HuH-7.5 (cell line): ENCODE data around the gene ADAMTS2.

ENCODE experiments used
- DNase-seq: peaks from one replicate; pipeline ENCODE4 v3.0.0; 2011; ENCODE audit warnings: low spot score

Gene ADAMTS2

DNA sequence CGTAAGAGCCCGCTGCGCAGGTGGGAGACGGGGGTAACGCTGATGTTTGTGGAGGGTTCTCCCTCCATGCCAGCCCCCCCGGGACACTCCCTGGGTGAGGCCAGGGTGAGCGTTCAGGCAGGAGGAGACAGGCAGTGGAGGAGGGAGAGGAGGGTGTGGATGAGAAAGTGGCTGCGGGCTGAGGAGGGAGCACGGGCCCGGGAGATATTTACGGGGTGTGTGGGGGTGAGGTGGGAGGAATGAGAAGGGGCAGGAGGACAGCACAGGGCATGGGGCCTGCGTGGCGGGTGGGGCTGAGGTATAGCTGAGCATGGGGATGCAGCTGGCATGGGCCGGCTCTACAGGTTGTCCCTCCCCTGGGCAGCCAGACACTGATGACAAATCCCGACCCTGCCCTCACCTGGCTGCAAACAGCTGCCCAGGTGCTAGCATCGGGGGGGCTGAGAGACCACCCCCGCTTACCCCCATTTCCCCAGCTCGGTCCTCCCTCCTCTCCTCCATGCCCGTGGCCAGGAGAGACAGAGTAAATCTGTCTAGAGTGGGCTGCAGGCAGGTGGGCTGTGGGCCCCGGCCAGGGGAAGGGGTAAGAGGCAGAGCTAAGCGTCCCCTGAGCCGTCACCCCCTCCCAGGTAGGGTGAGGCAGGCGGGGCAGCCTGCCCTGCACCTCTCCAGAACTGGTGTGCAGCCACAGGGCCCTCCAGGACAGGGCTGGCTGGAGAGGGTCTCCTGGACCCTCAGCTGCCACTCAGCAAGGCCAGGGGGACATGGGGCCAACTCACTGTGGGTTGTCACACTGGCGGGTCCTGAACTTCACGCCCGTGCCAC, 205.9 kb downstream of the ADAMTS2 start:
- no peak for DNase-seq

DNA sequence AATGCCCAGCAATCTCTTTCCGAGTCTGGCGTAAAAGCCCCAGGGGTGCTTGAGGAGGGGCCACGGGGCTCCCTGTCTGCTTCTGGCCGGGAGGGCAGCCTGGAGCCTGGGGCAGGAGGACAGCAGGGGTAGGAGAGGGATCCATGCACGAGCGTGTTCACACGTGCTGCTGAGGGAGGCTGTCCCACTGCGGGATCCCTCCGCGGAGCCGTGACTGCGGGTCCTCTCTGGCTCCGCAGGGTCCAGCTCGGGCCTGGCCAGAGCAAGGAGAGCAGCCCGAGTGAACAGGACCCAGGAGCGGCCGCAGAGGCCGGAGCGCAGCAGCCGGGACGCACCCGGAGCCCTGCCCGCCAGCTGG, 206.7 kb downstream of the ADAMTS2 start:
- DNase-seq = no peak

DNA sequence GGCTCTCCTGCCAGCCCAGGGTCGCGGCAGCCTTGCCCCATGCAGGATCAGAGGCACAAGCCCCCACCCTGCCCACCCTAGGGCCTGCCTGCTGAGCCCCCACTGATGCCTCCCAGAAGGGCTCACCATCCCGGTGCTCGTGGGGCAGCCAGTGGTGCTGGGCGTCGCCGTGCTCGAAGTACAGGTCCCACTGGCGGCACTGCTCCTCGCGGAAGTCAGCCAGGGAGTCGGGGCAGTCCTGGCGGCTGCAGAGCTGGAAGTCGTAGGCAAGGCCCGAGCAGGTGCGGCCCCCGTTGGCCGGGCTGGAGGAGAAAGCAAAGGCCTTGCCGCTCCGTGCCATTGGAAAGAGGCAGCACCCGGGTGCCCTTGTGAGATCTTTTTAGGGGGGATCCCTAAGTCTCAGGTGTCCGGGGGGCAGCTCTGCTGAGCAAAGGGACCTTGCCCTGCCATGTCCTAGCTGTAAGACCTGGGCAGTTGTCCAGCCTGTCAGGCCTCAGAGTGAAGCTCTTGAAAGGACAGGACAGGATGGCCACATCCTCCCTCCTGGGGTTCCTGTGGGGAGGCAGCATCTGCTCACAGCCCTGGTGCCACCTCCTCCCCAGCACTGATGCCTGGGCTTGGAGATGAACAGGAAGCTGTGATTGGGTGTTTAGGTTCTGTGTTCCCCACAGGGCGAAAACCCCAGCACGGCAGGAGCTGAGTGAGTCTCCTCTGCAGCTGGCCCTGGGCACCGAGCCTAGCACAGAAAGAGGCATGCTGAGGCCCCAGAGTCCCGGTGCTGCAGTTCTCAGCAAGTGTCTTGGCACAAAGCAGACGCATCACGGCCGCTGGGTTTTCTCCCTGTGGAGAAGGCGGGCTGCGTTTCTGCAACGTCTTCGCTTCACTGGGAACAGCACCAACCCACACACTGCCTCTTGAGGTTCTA, 207.4 kb downstream of the ADAMTS2 start:
- DNase-seq = no peak

DNA sequence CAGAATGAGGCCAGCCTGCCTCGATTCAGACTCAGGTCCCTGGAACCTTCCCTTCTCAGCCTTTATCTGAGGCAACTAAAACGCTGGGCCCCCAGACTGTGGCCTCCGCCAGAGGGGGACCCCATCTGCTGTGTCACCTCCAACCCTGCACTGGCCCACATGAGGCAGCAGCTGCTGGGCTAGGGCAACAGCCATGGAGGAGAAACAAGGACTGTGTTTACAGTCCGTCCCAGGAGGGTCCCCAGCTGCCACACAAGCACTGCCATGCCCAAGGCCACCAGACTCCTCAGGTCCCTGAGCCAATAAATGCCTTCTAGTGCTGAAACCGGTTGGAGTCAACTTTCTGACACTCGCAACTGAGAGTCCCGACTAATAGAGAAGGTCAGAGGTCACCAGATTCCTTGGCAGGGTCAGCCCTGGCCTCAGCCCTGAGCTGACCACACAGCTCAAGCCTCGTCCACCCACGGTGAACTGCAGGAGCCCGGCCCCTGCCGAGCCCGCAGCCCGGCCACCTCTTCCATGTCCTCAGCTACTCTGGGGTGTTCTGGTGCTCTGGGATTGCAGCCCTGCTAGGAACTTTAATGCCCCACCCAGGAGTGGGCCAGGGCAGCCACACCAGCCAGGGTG, 208.1 kb downstream of the ADAMTS2 start:
- no peak for DNase-seq

DNA sequence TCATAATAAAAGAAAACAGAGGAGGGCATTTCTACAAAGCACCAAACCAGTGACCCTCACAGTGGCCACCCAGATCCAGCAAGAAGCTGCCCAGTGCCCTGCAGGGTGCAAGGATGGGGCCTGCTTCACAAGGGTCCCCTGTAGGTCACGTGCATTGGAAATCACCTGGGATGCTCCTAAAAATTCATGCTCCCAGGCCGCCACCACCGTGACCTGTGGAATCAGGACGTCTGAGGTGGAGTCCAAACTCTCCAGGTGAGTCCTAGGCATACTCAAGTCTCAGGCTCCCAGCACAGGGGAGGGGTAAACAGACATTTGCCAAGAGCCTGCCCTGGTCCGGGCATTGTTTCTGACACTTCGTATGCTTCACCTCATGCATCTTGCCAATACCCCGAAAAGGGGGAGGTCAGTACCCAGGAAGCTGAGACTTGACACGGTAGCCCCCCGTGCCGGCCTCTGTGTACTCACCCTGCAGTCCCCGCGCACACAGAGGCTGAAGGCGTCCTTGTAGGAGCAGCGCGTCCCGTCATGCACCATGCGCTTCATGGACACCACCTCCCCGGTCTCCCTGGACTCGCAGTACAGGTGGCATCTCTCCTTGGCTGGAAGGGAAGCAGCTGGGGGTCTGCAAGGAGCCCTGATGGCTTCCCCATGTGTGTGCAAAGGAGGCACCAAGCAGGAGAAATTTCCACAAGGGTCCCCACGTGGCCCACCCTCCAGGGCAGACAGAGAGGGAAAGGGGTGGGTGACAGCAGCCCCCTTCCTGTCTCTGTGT, 209.6 kb downstream of the ADAMTS2 start:
- no peak for DNase-seq

DNA sequence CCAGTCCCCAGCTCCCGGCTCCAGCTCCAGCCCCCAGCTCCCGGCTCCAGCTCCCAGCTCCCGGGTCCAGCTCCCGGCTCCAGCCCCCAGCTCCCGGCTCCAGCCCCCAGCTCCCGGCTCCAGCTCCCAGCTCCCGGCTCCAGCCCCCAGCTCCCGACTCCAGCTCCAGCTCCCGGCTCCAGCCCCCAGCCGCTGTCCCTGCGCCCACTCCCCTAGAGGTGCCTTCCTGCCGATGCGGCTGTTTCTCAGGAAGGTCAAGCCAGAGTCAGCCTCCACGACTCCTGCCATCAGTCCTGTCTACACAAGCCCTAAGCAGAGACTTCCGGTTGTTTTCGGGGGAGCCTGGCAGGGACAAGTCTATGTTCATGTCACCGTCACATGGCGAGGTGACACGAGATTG, 210.3 kb downstream of the ADAMTS2 start:
- DNase-seq = no peak

DNA sequence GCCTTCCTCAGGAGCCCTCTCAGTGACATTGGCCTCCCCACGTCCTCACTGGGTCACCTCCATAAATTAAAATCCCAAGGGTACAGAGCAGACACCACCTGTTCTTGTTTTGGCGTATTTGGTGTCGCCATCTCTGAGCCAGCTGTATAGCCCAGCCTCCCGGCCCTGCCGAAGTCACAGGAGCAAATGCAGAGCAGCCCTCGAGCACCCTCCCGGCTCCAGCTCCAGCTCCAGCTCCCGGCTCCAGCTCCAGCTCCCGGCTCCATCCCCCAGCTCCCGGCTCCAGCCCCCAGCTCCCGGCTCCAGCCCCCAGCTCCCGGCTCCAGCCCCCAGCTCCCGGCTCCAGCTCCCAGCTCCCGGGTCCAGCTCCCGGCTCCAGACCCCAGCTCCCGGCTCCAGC, 210.8 kb downstream of the ADAMTS2 start:
- DNase-seq = no peak

DNA sequence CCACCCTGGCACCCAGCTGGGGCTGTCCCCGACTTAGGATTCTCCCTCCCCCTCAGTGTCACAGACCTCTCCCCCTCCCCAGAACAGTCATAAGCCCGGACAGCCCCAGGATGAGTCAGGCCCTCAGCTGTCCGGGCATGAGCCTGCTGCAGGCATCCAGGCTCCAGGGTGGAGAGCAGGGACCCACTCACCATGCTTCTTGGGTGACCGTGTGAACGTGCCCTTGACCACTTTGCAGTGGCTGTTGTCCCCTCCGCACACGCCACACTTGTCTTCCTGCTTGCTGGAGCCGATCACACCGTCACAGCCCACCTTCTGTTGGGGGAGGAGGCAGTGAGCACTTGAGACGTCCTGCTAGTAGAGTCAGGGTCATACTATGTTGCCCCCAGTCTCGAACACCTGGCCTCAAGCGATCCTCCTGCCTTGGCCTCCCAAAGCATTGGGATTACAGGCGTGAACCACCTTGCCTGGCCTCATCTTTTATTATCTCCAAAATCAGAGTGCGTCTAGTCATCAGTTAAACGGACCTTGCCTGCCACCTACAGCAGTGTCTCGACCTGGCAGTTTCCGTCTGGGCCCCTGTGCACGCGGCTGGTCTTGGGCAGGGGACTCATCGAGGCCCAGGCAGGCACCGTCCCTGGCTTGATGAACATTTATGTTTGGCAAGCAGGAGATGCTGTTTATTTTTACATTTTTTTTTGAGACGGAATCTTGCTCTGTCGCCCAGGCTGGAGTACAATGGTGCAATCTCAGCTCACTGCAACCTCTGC, 212.5 kb downstream of the ADAMTS2 start:
- DNase-seq = no peak

DNA sequence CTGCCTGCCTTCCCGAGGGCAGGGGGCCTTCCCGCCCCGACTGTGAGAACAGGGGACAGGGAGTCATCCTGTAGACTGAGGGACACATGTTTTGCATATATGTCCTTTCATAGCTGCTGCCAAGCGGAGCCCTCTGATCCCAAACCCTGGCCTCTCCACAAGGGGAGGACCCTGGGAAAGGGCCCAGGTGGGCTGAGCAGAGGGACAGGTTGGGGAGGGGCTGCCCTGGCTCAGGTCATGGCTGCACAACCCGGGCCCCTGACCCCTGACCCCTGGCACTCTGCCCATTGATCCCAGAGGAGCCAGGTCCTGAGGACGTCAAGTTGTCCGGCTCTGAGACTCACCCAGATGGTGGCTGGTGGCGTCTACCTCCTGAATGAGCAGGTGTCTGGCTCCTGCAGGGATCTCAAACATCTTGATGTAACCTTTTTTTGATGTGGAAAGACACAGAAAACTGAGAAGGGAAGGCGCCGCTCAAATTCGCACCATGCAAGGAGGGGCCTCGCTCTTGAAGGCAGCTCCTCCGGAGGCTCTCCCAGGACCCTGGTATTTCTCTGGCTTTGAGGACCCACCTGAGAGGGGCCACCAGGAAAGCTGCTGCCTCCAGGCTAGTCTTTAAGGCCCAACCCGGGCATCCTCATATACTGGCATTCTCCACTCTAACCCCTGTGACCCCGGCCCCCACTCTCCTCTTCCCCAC, 213.2 kb downstream of the ADAMTS2 start:
- no peak for DNase-seq

DNA sequence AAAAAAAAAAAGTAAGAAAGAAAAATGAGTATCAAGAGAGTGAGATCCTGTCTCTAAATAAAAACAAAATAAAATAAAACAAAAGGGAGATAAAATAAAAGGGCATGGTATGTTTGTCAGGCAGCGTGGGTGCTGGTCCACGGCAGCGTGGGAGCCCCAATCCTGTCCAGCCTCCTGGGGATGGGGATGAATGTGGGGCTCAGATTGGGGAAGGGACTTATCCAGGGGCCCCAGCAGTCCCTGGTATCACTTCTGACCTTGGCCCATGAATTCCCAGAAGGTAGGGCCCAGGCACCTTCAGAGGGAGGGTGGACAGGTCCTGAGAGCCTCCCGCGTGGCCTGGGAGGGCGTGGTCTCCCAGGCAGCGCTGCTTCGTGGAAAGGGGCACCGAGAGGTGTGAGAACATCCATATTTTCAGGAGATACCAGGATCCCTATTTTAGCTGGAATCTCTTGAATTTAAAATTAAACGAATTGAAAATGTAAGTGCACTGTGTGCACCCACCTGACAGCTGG, 213.9 kb downstream of the ADAMTS2 start:
- no peak for DNase-seq

DNA sequence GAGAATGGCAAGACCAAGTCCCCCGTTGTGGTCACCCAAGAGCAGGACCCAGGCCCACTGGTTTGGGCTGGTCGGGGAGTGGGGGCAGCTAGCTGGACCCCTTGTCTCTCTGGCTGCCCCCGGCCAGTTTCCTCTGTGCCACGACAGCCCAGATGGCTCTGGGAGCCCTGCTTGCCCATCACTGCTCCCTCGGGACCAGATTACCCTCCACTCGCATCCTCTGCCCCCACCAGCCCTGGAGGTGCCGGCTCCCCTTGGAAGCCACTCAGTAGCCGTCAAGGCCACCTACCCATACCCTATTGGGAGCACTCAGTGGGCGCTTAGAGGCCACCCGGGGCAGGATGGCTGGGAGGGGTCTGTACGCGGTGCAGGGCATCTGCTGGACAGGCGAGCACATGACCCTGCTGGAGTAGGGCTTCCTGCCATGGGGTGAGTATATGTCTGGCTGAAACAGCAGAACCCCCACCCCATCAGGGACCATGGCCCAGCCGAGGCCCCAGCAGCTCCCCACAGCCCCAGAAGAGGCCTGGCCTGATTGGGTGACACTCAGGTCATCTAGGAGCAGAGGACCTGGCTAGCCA, 215.1 kb downstream of the ADAMTS2 start:
- no peak for DNase-seq

DNA sequence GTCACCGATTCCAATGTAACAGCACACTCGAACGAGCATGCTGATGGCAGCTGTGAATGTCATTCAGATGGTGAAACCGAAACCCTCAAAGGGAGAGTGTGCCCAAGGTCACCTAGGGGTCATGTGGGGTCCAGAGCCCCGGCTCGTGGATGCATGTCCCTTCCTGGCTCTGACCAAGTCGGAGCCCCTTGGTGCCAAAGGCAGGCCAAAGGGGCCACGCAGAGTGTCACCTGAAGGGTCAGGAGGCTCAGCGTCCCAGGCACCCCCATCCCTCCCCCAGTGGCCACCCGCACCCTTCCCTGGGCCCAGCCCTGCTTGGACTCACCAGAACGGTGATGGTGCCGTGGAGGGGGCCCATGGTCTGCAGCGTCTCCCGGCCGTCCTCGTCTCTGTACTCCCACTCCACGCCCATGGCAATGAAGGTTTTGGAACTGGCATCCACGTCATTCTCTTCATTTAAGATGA, 215.6 kb downstream of the ADAMTS2 start:
- no peak for DNase-seq

DNA sequence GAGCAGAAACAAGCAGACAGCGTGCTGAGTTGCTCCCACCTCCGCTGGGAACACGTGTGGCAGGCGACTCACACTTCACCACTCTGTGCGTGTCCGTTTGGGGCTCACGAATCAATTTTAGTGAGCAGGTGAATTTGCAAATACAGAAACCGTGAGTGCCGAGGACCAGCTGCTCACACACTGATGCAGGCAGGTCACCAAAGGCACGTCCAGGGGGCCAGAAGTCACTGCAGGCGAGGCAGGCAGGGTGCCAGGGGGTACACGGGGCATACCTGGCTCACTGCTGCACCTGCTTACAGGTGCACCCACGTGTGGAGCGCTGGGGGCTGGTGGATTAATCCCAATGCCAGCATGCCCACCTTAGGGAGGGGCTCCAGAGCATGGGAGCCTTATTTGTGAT, 216.3 kb downstream of the ADAMTS2 start:
- DNase-seq = no peak

DNA sequence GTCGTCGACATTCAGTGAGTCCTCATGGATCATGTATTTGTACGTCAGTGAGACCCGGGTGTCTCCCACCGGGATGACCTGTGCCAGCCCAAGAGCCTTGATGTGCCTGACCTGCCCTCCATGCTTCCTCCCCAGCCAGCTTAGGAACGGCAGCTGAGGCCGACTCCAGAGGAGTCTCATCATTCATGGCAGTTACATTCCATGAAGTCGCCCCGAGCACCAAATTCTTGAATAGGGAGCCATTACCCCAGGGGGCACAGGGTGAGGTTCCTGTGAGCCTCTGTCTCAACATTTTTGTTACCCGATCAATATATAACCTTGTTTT, 217.3 kb downstream of the ADAMTS2 start:
- no peak for DNase-seq

DNA sequence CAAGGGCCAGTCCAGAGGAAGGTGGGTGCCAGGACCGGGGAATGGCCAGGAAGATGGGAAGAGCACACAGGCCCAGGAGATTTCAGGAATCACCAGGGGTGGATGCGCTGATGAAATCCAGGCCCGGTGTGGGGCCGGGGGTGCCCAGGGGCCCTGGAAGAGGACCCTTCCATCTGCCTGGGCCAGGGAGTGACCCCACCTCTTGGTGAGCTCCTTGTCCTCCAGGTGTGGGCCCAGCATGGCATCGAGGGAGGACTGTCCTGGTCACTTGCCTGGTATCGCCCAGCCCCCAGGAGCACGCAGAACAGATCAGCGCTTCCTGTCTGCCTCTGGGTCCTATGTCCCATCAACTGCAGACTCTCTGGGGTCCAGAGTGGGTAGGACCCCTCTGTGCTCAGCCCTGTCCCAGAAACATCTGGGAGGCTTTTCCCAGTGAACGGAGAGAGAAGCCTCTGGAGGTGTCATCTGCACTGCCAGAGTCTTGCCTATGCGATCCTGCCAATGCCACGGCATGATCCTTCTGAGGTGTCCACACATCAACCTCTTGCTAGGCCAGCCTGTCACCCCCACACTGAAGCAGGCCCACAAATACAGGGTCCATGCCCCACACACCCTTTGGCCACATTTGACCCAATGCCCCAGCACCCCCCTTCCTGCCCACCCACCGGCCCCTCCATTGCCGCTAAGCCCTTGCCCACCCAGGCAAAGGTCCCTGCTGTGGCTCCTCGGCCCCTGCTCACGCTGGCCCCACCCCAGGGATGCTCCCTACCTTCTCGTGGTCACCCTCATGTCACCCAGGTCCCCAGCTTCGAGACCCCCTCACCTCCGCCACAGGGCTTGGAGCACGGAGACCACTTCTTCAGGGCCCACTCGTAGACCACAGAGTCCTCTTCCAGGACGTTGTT, 217.9 kb downstream of the ADAMTS2 start:
- DNase-seq = no peak

DNA sequence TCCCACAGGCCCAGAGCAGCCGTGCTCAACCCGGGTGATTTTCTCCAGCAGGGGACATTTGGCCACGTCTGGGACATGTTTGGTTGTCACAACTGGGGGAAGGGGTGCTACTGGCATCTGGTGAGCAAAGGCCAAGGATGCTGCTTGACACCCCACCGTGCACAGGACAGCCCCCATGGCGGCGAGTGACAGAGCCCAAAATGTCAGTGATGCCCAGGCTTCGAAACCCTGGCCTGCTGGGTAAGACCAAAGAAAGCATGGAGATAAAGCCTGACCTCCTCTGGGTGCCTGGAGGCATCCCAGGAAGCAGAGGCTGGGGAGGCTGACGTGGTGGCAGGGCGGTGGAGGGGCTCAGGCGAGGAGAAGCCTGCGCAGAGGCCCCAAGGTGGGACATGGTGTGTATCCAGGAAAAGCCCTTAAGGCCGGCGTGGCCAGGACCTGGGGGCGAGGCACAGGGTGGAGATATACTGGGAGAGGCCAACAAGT, 218.7 kb downstream of the ADAMTS2 start:
- DNase-seq = no peak

DNA sequence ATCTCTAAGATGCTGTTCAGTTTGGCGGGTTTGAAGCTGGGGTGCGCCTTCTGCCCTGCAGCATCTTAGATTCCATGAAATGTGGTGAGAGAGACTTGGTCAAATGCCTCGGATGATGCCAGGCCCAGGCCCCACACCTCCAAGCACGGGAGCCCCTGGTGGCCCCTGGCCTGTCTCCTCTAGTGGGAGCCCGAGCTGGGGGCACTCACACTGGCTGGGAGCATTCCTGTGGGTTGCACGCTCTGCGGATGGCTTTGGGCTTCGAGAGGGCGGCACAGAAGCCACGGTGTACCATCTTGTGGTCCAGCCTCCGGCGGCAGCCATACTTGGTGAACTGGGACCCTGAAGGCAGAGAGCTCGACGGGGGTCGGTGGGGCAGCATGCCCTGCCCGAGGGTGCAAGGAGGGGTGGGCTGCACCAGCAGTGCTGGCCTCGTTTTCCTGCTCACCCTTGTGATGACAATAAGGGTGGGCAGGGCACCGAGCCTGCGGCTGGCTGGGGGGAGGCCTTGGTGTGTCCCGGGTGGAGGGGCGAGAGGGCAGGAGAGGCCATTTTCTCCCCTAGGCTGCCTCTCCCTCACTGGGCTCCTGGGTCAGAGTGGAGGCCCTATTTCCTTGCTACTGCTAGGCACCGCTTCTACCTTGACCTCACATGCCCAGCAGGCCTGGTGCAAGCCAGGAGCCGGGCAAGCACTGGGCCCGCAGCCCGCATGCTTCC, 219.3 kb downstream of the ADAMTS2 start:
- no peak for DNase-seq
